Lower leg skin (tissue), 3 donors: ENCODE measurements around the gene BRD4.
"Not testable (repeated sequence)": the region's sequence is repeated elsewhere in the genome, so short reads cannot be mapped to it uniquely, and the experiment has no call there.

ENCODE experiments used
- POLR2A ChIP-seq, 2 donors: fragments of 450-650 bp; IDR thresholded peaks; one replicate each; pipeline ENCODE4 v1.6.1; 2016 to 2017; ENCODE audit warnings: antibody characterized with exemption in 2 of 2, mild to moderate bottlenecking in 1 of 2, moderate library complexity in 1 of 2
- TF ChIP-seq, protein P1 (sequence below), 3 donors: fragments of 450-650 bp; IDR thresholded peaks; one replicate each; pipeline ENCODE4 v1.5.1; 2016; ENCODE audit warnings: antibody characterized with exemption in 3 of 3, mild to moderate bottlenecking in 3 of 3, moderate library complexity in 2 of 3

DNA sequence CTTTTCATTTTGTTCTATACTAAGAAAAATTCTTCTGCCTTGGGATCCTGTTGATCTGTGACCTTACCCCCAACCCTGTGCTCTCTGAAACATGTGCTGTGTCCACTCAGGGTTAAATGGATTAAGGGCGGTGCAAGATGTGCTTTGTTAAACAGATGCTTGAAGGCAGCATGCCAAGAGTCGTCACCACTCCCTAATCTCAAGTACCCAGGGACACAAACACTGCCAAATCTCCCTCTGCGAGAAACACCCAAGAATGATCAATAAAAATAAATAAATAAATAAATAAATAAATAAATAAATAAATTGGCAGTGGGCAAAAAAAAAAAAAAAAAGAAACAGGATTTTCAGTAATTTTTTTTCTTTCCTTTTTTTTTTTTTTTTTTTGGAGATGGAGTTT, 31.5 kb upstream of the BRD4 start:
- TF ChIP-seq, protein P1, sequence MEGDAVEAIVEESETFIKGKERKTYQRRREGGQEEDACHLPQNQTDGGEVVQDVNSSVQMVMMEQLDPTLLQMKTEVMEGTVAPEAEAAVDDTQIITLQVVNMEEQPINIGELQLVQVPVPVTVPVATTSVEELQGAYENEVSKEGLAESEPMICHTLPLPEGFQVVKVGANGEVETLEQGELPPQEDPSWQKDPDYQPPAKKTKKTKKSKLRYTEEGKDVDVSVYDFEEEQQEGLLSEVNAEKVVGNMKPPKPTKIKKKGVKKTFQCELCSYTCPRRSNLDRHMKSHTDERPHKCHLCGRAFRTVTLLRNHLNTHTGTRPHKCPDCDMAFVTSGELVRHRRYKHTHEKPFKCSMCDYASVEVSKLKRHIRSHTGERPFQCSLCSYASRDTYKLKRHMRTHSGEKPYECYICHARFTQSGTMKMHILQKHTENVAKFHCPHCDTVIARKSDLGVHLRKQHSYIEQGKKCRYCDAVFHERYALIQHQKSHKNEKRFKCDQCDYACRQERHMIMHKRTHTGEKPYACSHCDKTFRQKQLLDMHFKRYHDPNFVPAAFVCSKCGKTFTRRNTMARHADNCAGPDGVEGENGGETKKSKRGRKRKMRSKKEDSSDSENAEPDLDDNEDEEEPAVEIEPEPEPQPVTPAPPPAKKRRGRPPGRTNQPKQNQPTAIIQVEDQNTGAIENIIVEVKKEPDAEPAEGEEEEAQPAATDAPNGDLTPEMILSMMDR (IDR thresholded peaks at IDR 0.05): not testable (repeated sequence)
- not testable (repeated sequence) for TF ChIP-seq POLR2A (IDR thresholded peaks at IDR 0.05)
